ENCODE measurements around the gene IKZF4.

DNA sequence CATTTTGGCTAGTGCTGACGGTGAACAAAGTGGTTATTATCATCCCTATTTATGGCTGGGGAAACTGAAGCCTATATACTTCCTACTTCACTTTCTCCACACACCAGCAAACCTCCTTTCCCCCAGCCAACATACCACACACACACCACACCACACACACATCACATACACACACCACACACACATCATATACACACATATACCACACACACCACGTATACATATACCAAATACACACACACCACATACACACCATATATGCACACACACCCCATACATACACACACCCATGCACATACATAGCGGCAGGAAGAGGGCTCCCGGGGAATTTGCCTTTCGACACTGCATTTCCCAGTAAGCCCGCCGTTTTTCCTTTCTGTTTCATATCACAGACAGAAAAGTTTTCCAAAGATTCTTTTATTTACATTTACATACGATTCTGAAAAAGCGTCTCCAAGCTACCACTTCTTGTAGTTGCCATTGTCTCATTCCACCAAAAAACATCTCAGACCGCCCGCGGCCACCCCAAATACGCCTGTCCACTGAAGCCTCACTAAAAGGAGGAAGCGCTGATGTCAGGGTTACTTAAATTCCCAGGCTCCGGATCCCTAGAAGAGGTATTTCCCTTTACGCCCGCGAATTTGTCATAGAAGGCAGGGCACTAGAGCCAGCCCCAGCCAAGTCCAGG is 47.8 kb upstream of the IKZF4 start:
- TF ChIP-seq MXD4 (CRISPR knock-in tag; IDR thresholded peaks at IDR 0.05; ENCODE audit: borderline replicate concordance) (no peak), FOXK1 (CRISPR knock-in tag; IDR thresholded peaks at IDR 0.05) (no peak), ZNF232 (CRISPR knock-in tag; IDR thresholded peaks at IDR 0.05) (no peak), CREB1 (CRISPR knock-in tag; IDR thresholded peaks at IDR 0.05) (no peak), ZNF416 (CRISPR knock-in tag; IDR thresholded peaks at IDR 0.05) (no peak), ZNF671 (CRISPR knock-in tag; IDR thresholded peaks at IDR 0.05) (no peak), NR1H2 (CRISPR knock-in tag; IDR thresholded peaks at IDR 0.05) (no peak)
- TF ChIP-seq, protein P1, sequence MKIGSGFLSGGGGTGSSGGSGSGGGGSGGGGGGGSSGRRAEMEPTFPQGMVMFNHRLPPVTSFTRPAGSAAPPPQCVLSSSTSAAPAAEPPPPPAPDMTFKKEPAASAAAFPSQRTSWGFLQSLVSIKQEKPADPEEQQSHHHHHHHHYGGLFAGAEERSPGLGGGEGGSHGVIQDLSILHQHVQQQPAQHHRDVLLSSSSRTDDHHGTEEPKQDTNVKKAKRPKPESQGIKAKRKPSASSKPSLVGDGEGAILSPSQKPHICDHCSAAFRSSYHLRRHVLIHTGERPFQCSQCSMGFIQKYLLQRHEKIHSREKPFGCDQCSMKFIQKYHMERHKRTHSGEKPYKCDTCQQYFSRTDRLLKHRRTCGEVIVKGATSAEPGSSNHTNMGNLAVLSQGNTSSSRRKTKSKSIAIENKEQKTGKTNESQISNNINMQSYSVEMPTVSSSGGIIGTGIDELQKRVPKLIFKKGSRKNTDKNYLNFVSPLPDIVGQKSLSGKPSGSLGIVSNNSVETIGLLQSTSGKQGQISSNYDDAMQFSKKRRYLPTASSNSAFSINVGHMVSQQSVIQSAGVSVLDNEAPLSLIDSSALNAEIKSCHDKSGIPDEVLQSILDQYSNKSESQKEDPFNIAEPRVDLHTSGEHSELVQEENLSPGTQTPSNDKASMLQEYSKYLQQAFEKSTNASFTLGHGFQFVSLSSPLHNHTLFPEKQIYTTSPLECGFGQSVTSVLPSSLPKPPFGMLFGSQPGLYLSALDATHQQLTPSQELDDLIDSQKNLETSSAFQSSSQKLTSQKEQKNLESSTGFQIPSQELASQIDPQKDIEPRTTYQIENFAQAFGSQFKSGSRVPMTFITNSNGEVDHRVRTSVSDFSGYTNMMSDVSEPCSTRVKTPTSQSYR (CRISPR knock-in tag; IDR thresholded peaks at IDR 0.05): no peak
- TF ChIP-seq, protein P2, sequence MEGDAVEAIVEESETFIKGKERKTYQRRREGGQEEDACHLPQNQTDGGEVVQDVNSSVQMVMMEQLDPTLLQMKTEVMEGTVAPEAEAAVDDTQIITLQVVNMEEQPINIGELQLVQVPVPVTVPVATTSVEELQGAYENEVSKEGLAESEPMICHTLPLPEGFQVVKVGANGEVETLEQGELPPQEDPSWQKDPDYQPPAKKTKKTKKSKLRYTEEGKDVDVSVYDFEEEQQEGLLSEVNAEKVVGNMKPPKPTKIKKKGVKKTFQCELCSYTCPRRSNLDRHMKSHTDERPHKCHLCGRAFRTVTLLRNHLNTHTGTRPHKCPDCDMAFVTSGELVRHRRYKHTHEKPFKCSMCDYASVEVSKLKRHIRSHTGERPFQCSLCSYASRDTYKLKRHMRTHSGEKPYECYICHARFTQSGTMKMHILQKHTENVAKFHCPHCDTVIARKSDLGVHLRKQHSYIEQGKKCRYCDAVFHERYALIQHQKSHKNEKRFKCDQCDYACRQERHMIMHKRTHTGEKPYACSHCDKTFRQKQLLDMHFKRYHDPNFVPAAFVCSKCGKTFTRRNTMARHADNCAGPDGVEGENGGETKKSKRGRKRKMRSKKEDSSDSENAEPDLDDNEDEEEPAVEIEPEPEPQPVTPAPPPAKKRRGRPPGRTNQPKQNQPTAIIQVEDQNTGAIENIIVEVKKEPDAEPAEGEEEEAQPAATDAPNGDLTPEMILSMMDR (IDR thresholded peaks at IDR 0.05): no peak; the same call in 1 of the 2 replicates
- TF ChIP-seq, protein P3, sequence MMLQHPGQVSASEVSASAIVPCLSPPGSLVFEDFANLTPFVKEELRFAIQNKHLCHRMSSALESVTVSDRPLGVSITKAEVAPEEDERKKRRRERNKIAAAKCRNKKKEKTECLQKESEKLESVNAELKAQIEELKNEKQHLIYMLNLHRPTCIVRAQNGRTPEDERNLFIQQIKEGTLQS (CRISPR knock-in tag; conservative IDR thresholded peaks at IDR 0.05): no peak
- TF ChIP-seq, protein P4, sequence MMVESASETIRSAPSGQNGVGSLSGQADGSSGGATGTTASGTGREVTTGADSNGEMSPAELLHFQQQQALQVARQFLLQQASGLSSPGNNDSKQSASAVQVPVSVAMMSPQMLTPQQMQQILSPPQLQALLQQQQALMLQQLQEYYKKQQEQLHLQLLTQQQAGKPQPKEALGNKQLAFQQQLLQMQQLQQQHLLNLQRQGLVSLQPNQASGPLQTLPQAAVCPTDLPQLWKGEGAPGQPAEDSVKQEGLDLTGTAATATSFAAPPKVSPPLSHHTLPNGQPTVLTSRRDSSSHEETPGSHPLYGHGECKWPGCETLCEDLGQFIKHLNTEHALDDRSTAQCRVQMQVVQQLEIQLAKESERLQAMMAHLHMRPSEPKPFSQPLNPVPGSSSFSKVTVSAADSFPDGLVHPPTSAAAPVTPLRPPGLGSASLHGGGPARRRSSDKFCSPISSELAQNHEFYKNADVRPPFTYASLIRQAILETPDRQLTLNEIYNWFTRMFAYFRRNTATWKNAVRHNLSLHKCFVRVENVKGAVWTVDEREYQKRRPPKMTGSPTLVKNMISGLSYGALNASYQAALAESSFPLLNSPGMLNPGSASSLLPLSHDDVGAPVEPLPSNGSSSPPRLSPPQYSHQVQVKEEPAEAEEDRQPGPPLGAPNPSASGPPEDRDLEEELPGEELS (CRISPR knock-in tag; IDR thresholded peaks at IDR 0.05): no peak

All from WTC11 (cell line).